Measurements from ENCODE around the gene CPT1B.

CPT1B gene

GRCh38 chr22:50577987-50578775 lies at the start of gene CPT1B:
Gene CPT1B (minus strand): TSS chr22:50578427. CDS start chr22:50577915, 512 bp downstream.
- no peak for TF ChIP-seq ZFX (IDR thresholded peaks at IDR 0.05)
- TF ChIP-seq, protein P1, sequence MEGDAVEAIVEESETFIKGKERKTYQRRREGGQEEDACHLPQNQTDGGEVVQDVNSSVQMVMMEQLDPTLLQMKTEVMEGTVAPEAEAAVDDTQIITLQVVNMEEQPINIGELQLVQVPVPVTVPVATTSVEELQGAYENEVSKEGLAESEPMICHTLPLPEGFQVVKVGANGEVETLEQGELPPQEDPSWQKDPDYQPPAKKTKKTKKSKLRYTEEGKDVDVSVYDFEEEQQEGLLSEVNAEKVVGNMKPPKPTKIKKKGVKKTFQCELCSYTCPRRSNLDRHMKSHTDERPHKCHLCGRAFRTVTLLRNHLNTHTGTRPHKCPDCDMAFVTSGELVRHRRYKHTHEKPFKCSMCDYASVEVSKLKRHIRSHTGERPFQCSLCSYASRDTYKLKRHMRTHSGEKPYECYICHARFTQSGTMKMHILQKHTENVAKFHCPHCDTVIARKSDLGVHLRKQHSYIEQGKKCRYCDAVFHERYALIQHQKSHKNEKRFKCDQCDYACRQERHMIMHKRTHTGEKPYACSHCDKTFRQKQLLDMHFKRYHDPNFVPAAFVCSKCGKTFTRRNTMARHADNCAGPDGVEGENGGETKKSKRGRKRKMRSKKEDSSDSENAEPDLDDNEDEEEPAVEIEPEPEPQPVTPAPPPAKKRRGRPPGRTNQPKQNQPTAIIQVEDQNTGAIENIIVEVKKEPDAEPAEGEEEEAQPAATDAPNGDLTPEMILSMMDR (conservative IDR thresholded peaks at IDR 0.05) = no peak
- no peak within 1 kb of the TSS for H3K27ac ChIP-seq

DNA sequence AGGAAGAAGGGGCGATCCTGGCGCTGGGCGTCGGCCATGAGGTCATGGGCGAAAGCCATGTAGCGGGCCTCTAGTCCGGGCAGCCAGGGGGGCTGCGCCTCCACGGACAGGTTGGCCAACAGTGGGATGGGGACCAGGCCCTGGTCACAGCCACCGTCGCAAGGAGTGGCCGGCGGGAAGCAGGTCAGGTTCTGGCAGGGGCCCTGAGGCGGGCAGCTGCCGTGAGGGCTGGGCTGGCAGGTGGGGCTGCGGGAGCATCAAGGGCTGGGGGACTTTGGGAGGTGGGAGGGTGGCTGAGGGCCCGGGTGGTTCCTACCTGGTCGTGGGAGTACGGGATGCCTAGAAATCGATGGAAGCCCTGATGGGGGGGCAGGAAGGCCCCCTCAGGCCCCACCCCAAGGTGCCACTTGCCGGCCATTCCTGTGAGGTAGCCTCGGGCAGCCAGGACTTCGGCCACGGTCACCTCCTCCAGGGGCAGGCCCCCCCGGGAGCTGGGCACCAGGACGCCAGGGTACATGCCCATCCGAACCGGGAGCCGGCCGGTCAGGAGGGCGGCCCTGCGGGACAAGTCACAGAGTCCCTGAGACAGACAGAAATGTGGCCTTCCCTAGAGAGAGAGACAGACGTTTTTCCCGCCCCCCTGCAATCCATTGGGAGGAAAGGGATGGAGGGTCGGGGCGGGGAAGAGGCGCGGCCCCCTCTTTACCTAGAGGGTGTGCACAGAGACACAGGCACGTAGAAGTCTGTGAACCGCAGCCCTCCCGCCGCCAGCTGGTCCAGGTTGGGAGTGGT lies 48.8 kb upstream of the CPT1B start:
- no peak for TF ChIP-seq ZFX (IDR thresholded peaks at IDR 0.05)
- TF ChIP-seq, protein P1 (conservative IDR thresholded peaks at IDR 0.05) = no peak
- peak overlapping the region; percentile 83 for H3K27ac ChIP-seq

DNA sequence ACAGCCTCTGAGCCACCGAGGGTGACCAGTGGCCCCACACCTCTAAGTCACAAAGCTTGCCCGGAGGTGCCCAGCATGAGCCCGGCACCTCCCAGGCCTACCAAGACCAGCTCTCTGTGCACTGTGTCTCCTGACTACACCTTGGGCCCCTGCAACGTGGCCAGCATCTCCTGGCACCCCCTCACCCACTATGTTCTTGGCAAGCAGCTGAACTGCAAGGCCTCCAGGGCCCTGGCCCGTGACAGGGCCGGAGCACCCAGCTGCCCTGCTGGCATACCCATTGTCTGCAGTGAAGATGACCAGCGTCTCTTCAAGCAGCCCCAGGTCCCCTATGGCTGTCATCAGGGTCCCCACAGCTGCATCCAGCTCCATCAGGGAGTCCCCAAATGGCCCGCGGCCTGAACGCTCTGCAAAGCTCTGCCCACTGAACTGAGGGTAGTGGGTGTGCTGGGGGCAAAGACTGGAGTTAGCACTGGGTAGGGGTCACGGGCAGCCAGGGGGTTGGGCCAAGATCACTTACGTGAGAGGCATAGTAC lies 48.2 kb upstream of the CPT1B start:
- peak overlapping the region; percentile 83; the same call in 1 of the 2 replicates for H3K27ac ChIP-seq
- no peak for TF ChIP-seq ZFX (IDR thresholded peaks at IDR 0.05)
- TF ChIP-seq, protein P1 (conservative IDR thresholded peaks at IDR 0.05) = peak; percentile 0; the same call in 1 of the 2 replicates

DNA sequence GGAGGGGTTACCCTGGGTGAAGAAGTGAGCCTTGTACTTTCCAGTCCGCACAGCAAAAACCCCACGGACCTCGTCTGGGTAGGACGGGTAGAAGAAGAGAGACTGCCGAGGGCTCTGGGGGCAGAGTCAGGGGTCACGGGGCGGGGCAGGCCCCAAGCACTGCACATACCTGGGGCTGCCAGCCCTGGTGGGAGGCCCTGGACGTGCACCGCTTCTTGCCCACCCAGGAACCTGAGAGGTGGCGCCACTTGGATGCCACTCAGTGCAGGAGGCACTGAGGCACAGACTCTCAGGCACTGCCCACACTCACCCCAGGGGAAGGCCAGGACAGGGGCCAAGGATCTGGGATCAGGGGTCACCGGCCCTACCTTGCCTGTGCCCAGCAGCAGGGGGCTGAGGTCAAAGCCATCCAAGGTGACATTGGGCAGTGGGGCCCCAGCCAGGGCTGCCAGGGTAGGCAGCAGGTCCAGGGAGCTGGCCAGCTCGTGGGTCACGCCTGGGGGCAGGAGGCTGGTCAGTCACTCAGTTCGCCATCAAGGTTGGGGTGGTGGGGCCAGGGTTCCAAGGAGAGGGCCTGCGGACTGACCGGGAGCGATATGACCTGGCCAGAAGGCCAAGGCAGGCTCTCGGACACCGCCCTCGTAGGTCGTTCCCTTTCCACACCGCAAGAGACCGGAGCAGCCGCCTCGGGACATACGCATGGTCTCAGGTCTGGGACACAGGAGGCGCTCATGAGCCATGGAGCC lies 47.5 kb upstream of the CPT1B start:
- no peak for TF ChIP-seq ZFX (IDR thresholded peaks at IDR 0.05)
- TF ChIP-seq, protein P1 (conservative IDR thresholded peaks at IDR 0.05) = 0 out of 2 replicates have a peak, but pooled peaks have one; percentile 15
- no peak overlapping the region for H3K27ac ChIP-seq

- no peak overlapping the region for H3K27ac ChIP-seq
- TF ChIP-seq ZFX (IDR thresholded peaks at IDR 0.05) = no peak
- TF ChIP-seq, protein P1 (conservative IDR thresholded peaks at IDR 0.05) = no peak
Measured at GRCh38 chr22:50625131-50625567, 46.9 kb upstream of the CPT1B start.

- H3K27ac ChIP-seq = peak overlapping the region; percentile 99; the same call in 1 of the 2 replicates
- TF ChIP-seq, protein P1 (conservative IDR thresholded peaks at IDR 0.05) = no peak
- TF ChIP-seq ZFX (IDR thresholded peaks at IDR 0.05) = no peak
Measured at GRCh38 chr22:50624347-50625130, 46.3 kb upstream of the CPT1B start.

Data from C4-2B (cell line).